Measurements from ENCODE around the gene RGL1.
A peak's percentile ranks its signal among the peaks of the same experiment; 100 is the strongest.
"Not testable (repeated sequence)": the region's sequence is repeated elsewhere in the genome, so short reads cannot be mapped to it uniquely, and the experiment has no call there.

The RGL1 gene

GRCh38 chr1:183804916-183805841 is at the start of gene RGL1:
Gene RGL1, plus strand, starts transcription at chr1:183805120. Its CDS starts 178 bp downstream, at chr1:183805298.
- peak; percentile 37 for DNase-seq (ENCODE audit: low spot score)

GRCh38 chr1:183756326-183756725 is 48.6 kb upstream of the RGL1 start:
- DNase-seq (ENCODE audit: low spot score) = no peak

- no peak for DNase-seq (ENCODE audit: low spot score)
Measured at GRCh38 chr1:183757061-183757460, 47.9 kb upstream of the RGL1 start.

GRCh38 chr1:183758913-183759312 is 46.0 kb upstream of the RGL1 start:
- no peak for DNase-seq (ENCODE audit: low spot score)

GRCh38 chr1:183760661-183761060 is 44.3 kb upstream of the RGL1 start:
- DNase-seq (ENCODE audit: low spot score) = no peak

- DNase-seq (ENCODE audit: low spot score) = no peak
Measured at GRCh38 chr1:183761871-183762270, 43.0 kb upstream of the RGL1 start.

GRCh38 chr1:183762856-183763255 is 42.1 kb upstream of the RGL1 start:
- DNase-seq (ENCODE audit: low spot score) = not testable (repeated sequence)

- DNase-seq (ENCODE audit: low spot score) = no peak
Measured at GRCh38 chr1:183764981-183765380, 39.9 kb upstream of the RGL1 start.

- DNase-seq (ENCODE audit: low spot score) = no peak
Measured at GRCh38 chr1:183769956-183770815, 34.7 kb upstream of the RGL1 start.

GRCh38 chr1:183770816-183771128 is 34.1 kb upstream of the RGL1 start:
- no peak for DNase-seq (ENCODE audit: low spot score)

GRCh38 chr1:183773482-183774274 is 31.2 kb upstream of the RGL1 start:
- DNase-seq (ENCODE audit: low spot score) = no peak

GRCh38 chr1:183774938-183775337 is 30.0 kb upstream of the RGL1 start:
- no peak for DNase-seq (ENCODE audit: low spot score)

- DNase-seq (ENCODE audit: low spot score) = no peak
Measured at GRCh38 chr1:183776731-183777130, 28.2 kb upstream of the RGL1 start.

GRCh38 chr1:183777328-183777727 is 27.6 kb upstream of the RGL1 start:
- no peak for DNase-seq (ENCODE audit: low spot score)

- no peak for DNase-seq (ENCODE audit: low spot score)
Measured at GRCh38 chr1:183778045-183778444, 26.9 kb upstream of the RGL1 start.

- DNase-seq (ENCODE audit: low spot score) = no peak
Measured at GRCh38 chr1:183778568-183779433, 26.1 kb upstream of the RGL1 start.

- DNase-seq (ENCODE audit: low spot score) = peak; percentile 30
Measured at GRCh38 chr1:183780159-183780558, 24.8 kb upstream of the RGL1 start.

- no peak for DNase-seq (ENCODE audit: low spot score)
Measured at GRCh38 chr1:183780757-183781156, 24.2 kb upstream of the RGL1 start.

- no peak for DNase-seq (ENCODE audit: low spot score)
Measured at GRCh38 chr1:183783342-183783741, 21.6 kb upstream of the RGL1 start.

- no peak for DNase-seq (ENCODE audit: low spot score)
Measured at GRCh38 chr1:183783767-183784637, 20.9 kb upstream of the RGL1 start.

Measured in HuH-7 (cell line).